Stimulated activated CD4-positive, alpha-beta T cell treated with anti-CD3 and anti-CD28 coated beads, Interleukin-15, amount 100 ng/mL, for 1 hour (primary cell): ENCODE data around the gene FBLN5.
A peak's percentile ranks its signal among the peaks of the same experiment; 100 is the strongest.
"Not testable (repeated sequence)": the region's sequence is repeated elsewhere in the genome, so short reads cannot be mapped to it uniquely, and the experiment has no call there.

Experiments
- DNase-seq, 2 donors: peaks; one replicate each; pipeline ENCODE4 v3.0.0-alpha.2; 2020; ENCODE audit warnings: low read depth in 1 of 2, low spot score in 1 of 2

FBLN5 gene

GRCh38 chr14:91885839-91886238, 61.7 kb downstream of the FBLN5 start:
- no peak for DNase-seq

- no peak for DNase-seq
Observed at GRCh38 chr14:91885113-91885712, 62.3 kb downstream of the FBLN5 start.

GRCh38 chr14:91884664-91885063, 62.8 kb downstream of the FBLN5 start:
- no peak for DNase-seq

- DNase-seq: no peak
Observed at GRCh38 chr14:91883753-91884152, 63.7 kb downstream of the FBLN5 start.

- no peak for DNase-seq
Observed at GRCh38 chr14:91882776-91883175, 64.7 kb downstream of the FBLN5 start.

- no peak for DNase-seq
Observed at GRCh38 chr14:91882369-91882768, 65.1 kb downstream of the FBLN5 start.

GRCh38 chr14:91879196-91879595, 68.3 kb downstream of the FBLN5 start:
- no peak for DNase-seq

- DNase-seq: no peak
Observed at GRCh38 chr14:91878274-91878673, 69.2 kb downstream of the FBLN5 start.

- no peak for DNase-seq
Observed at GRCh38 chr14:91877376-91877915, 70.0 kb downstream of the FBLN5 start.

- no peak for DNase-seq
Observed at GRCh38 chr14:91876492-91876891, 71.0 kb downstream of the FBLN5 start.

GRCh38 chr14:91875525-91876286, 71.8 kb downstream of the FBLN5 start:
- DNase-seq: no peak

- DNase-seq: peak in 1 of 2 donors; percentile 45
Observed at GRCh38 chr14:91873471-91874415, 73.8 kb downstream of the FBLN5 start.

- peak in 1 of 2 donors; percentile 28 for DNase-seq
Observed at GRCh38 chr14:91872517-91873470, 74.7 kb downstream of the FBLN5 start.

GRCh38 chr14:91872011-91872501, 75.4 kb downstream of the FBLN5 start:
- DNase-seq: peak in 1 of 2 donors; percentile 31

- not testable (repeated sequence) for DNase-seq
Observed at GRCh38 chr14:91871401-91871800, 76.1 kb downstream of the FBLN5 start.

- no peak for DNase-seq
Observed at GRCh38 chr14:91870890-91871289, 76.6 kb downstream of the FBLN5 start.

GRCh38 chr14:91870001-91870400, 77.5 kb downstream of the FBLN5 start:
- peak; percentile 21 to 59 for DNase-seq

- no peak for DNase-seq
Observed at GRCh38 chr14:91869556-91869955, 77.9 kb downstream of the FBLN5 start.

- DNase-seq: peak in 1 of 2 donors; percentile 15
Observed at GRCh38 chr14:91867316-91867988, 80.0 kb downstream of the FBLN5 start, which contains the start of gene TC2N. Gene TC2N, minus strand, starts transcription at chr14:91867536. Its CDS starts 53,767 bp downstream, at chr14:91813769.
